Trophoblast cell (in vitro differentiated cells and primary cell): ENCODE data around the gene CD226.

Source experiments
- DNase-seq, 2 donors: peaks; one replicate each; pipeline ENCODE4 v3.0.0-alpha.2; 2016
- H2AFZ ChIP-seq: 2 replicates; pipeline ENCODE4 v1.6.1; 2013; ENCODE audit warnings: low read length, moderate library complexity, mild to moderate bottlenecking; ENCODE audit not compliant: insufficient read depth, poor library complexity
- H2AK5ac ChIP-seq: 2 replicates; pipeline ENCODE4 v1.6.1; 2013; ENCODE audit warnings: mild to moderate bottlenecking, low read length
- H2BK120ac ChIP-seq: 2 replicates; pipeline ENCODE4 v1.6.1; 2013; ENCODE audit warnings: low read length, mild to moderate bottlenecking, moderate library complexity; ENCODE audit not compliant: insufficient read depth, poor library complexity
- H2BK12ac ChIP-seq: 2 replicates; pipeline ENCODE4 v1.6.1; 2013; ENCODE audit warnings: mild to moderate bottlenecking, low read length, moderate library complexity
- H2BK5ac ChIP-seq: 2 replicates; pipeline ENCODE4 v1.6.1; 2013; ENCODE audit warnings: low read length, low read depth, moderate library complexity, mild to moderate bottlenecking; ENCODE audit not compliant: poor library complexity
- H3K14ac ChIP-seq: 2 replicates; pipeline ENCODE4 v1.6.1; 2013; ENCODE audit warnings: mild to moderate bottlenecking, low read length
- H3K18ac ChIP-seq: 2 replicates; pipeline ENCODE4 v1.6.1; 2013; ENCODE audit warnings: mild to moderate bottlenecking, low read length
- H3K23ac ChIP-seq: 2 replicates; pipeline ENCODE4 v1.6.1; 2013; ENCODE audit warnings: low read length
- H3K27ac ChIP-seq: 2 replicates; pipeline ENCODE4 v1.5.1; 2013; ENCODE audit warnings: low read depth, mild to moderate bottlenecking, inconsistent platforms, low read length, moderate library complexity
- H3K27me3 ChIP-seq: 2 replicates; pipeline ENCODE4 v1.6.1; 2013; ENCODE audit warnings: inconsistent platforms, mild to moderate bottlenecking, low read length, moderate library complexity; ENCODE audit not compliant: insufficient read depth
- H3K36me3 ChIP-seq, 2 experiments: 1 replicate in 1 of 2; 2 replicates in 1 of 2; pipeline ENCODE4 v1.6.1; 2013; ENCODE audit warnings: low read length in 2 of 2, mild to moderate bottlenecking in 2 of 2, moderate library complexity in 1 of 2; ENCODE audit not compliant: insufficient read depth in 2 of 2, control insufficient read depth in 1 of 2
- H3K4ac ChIP-seq: 2 replicates; pipeline ENCODE4 v1.6.1; 2013; ENCODE audit warnings: low read depth, mild to moderate bottlenecking, low read length, moderate library complexity
- H3K4me1 ChIP-seq, 2 experiments: 1 replicate in 1 of 2; 2 replicates in 1 of 2; pipeline ENCODE4 v1.6.1; 2013; ENCODE audit warnings: low read length in 2 of 2, mild to moderate bottlenecking in 2 of 2, moderate library complexity in 1 of 2; ENCODE audit not compliant: insufficient read depth in 2 of 2, control insufficient read depth in 1 of 2
- H3K4me2 ChIP-seq: 2 replicates; pipeline ENCODE4 v1.6.1; 2013; ENCODE audit warnings: inconsistent platforms, mild to moderate bottlenecking, low read length, moderate library complexity
- H3K4me3 ChIP-seq: 2 replicates; pipeline ENCODE4 v1.5.1; 2013; ENCODE audit warnings: mild to moderate bottlenecking, low read depth, low read length, inconsistent platforms
- H3K79me1 ChIP-seq: one replicate; pipeline ENCODE4 v1.6.1; 2013; ENCODE audit warnings: low read length
- H3K79me2 ChIP-seq: 2 replicates; pipeline ENCODE4 v1.6.1; 2013; ENCODE audit warnings: low read length, mild to moderate bottlenecking; ENCODE audit not compliant: control insufficient read depth, insufficient read depth, poor library complexity
- H3K9ac ChIP-seq: 2 replicates; pipeline ENCODE4 v1.6.1; 2013; ENCODE audit warnings: mild to moderate bottlenecking, low read length
- H3K9me3 ChIP-seq: 2 replicates; pipeline ENCODE4 v1.6.1; 2013; ENCODE audit warnings: low read depth, mild to moderate bottlenecking, control low read depth, inconsistent platforms, low read length; ENCODE audit not compliant: insufficient read depth
- H4K12ac ChIP-seq: 2 replicates; pipeline ENCODE4 v1.6.1; 2013; ENCODE audit warnings: low read depth, mild to moderate bottlenecking, low read length, moderate library complexity
- H4K8ac ChIP-seq: 2 replicates; pipeline ENCODE4 v1.6.1; 2013; ENCODE audit warnings: low read depth, mild to moderate bottlenecking, low read length, moderate library complexity
- H4K91ac ChIP-seq: one replicate; pipeline ENCODE4 v1.6.1; 2013; ENCODE audit warnings: low read depth, mild to moderate bottlenecking, low read length, moderate library complexity
- WGBS: extraction: QIAGEN DNeasy Blood & Tissue Kit; methylation state at CpG from one replicate; pipeline ENCODE4 v1.1.7; 2013; ENCODE audit warnings: missing lambda C conversion rate; ENCODE audit not compliant: insufficient read length, insufficient coverage; ENCODE audit errors: extremely low coverage; 5-methylcytosine and 5-hydroxymethylcytosine counted together

The CD226 gene

DNA sequence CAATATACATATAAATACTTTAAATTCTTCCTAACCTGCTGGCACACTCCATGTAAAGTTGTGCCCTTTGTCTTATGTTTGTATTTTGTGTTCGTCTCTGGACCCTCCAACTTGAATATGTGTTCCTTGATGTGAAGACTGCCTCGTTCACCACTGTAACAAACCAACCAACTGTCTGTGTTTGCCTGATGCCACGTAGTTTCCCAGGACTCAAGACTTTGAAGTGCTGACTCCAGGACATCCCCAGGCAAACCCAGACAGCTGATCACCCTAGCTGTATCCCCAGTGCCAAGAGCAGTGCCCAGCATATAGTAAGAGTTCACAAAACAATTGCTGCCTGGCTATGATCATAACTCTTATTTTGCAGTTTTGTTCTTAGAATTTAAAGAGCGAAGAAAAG is 15.5 kb upstream of the CD226 start:
- no peak overlapping the region for H3K23ac ChIP-seq
- H4K91ac ChIP-seq: no peak overlapping the region
- H3K79me1 ChIP-seq: no peaks in the 10 kb centered on the region
- H3K79me2 ChIP-seq: no peaks in the 10 kb centered on the region
- H3K14ac ChIP-seq: no peak overlapping the region
- H3K4me3 ChIP-seq: no peak overlapping the region
- no peak overlapping the region for H3K4me2 ChIP-seq
- no peaks in the 10 kb centered on the region for H3K9me3 ChIP-seq
- H4K8ac ChIP-seq: no peak overlapping the region
- no peak for DNase-seq
- H4K12ac ChIP-seq: no peak overlapping the region
- H2BK12ac ChIP-seq: no peak overlapping the region
- no peaks in the 10 kb centered on the region for H3K36me3 ChIP-seq
- H2BK5ac ChIP-seq: no peak overlapping the region
- no peak overlapping the region for H2AK5ac ChIP-seq
- no peaks in the 10 kb centered on the region for H3K4me1 ChIP-seq
- H3K27me3 ChIP-seq: no peaks in the 10 kb centered on the region
- no peak overlapping the region for H2BK120ac ChIP-seq
- no peak overlapping the region for H3K4ac ChIP-seq
- no peak overlapping the region for H3K9ac ChIP-seq
- H3K18ac ChIP-seq: no peak overlapping the region
- no CpG with 5 or more reads among the region's 4 CpGs for WGBS
- H2AFZ ChIP-seq: no peak overlapping the region
- H3K27ac ChIP-seq: no peak overlapping the region

- Histone ChIP-seq H3K79me2 (no peaks in the 10 kb centered on the region), H3K4me1 (no peaks in the 10 kb centered on the region), H2AFZ (no peak overlapping the region), H3K9ac (no peak overlapping the region), H3K27ac (no peak overlapping the region), H3K14ac (no peak overlapping the region), H3K4me2 (no peak overlapping the region), H3K79me1 (no peaks in the 10 kb centered on the region), H3K27me3 (no peaks in the 10 kb centered on the region), H2BK12ac (no peak overlapping the region), H3K23ac (no peak overlapping the region), H3K4me3 (no peak overlapping the region), H2BK5ac (no peak overlapping the region), H4K12ac (no peak overlapping the region), H3K4ac (no peak overlapping the region), H4K91ac (no peak overlapping the region), H3K18ac (no peak overlapping the region), H3K36me3 (no peaks in the 10 kb centered on the region), H4K8ac (no peak overlapping the region), H2BK120ac (no peak overlapping the region), H2AK5ac (no peak overlapping the region), H3K9me3 (no peaks in the 10 kb centered on the region)
- no peak for DNase-seq
- no CpG with 5 or more reads among the region's 3 CpGs for WGBS
These were observed 14.0 kb upstream of the CD226 start for GRCh38 chr18:69961718-69962117.

GRCh38 chr18:69958422-69958821 is 10.7 kb upstream of the CD226 start:
- Histone ChIP-seq H3K9ac (no peak overlapping the region), H3K4ac (no peak overlapping the region), H3K27ac (no peak overlapping the region), H2BK5ac (no peak overlapping the region), H3K4me3 (no peak overlapping the region), H3K27me3 (no peaks in the 10 kb centered on the region), H3K4me2 (no peak overlapping the region), H2BK12ac (no peak overlapping the region), H2AFZ (no peak overlapping the region), H3K79me2 (no peaks in the 10 kb centered on the region), H4K12ac (no peak overlapping the region), H3K23ac (no peak overlapping the region), H2AK5ac (no peak overlapping the region), H3K79me1 (no peaks in the 10 kb centered on the region), H2BK120ac (no peak overlapping the region), H3K36me3 (no peaks in the 10 kb centered on the region), H4K8ac (no peak overlapping the region), H3K14ac (no peak overlapping the region), H3K18ac (no peak overlapping the region), H3K4me1 (no peaks in the 10 kb centered on the region), H3K9me3 (no peaks in the 10 kb centered on the region), H4K91ac (no peak overlapping the region)
- whole genome bisulfite sequencing: no CpG with 5 or more reads among the region's 5 CpGs
- no peak for DNase-seq

DNA sequence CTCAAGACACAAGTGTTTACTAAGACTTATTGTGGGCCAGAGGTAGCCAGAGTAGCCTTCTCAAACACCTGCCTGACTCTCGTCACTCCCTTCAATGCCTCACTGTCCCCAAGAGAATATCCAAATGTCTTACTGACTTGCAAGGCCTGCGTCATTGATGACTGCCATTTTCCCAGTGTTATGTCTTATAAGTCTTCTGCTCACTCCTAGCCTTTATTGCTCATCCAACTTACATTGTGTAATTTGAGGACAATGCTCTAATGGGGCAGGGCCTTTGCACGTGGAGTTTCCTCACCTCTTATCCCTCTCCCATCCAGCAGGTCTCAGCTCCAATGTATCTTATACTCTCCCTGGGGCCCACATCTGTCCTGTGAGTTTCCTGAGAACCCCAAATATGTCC is 10.1 kb upstream of the CD226 start:
- no peak for DNase-seq
- no peak overlapping the region for H3K4ac ChIP-seq

More for the DNA sequence above, 10.1 kb upstream of the CD226 start:
- H3K18ac ChIP-seq: no peak overlapping the region
- H2AFZ ChIP-seq: no peak overlapping the region
- no peaks in the 10 kb centered on the region for H3K79me2 ChIP-seq
- H3K23ac ChIP-seq: no peak overlapping the region
- H4K91ac ChIP-seq: no peak overlapping the region
- no peak overlapping the region for H2BK120ac ChIP-seq
- H3K4me2 ChIP-seq: no peak overlapping the region
- H3K4me3 ChIP-seq: no peak overlapping the region
- no peaks in the 10 kb centered on the region for H3K9me3 ChIP-seq
- no peak overlapping the region for H3K14ac ChIP-seq
- no peak overlapping the region for H2AK5ac ChIP-seq
- no peak overlapping the region for H3K27ac ChIP-seq
- no peak overlapping the region for H4K8ac ChIP-seq
- H4K12ac ChIP-seq: no peak overlapping the region
- WGBS: no CpG with 5 or more reads among the region's 3 CpGs
- no peaks in the 10 kb centered on the region for H3K27me3 ChIP-seq
- H3K4me1 ChIP-seq: no peaks in the 10 kb centered on the region
- H2BK5ac ChIP-seq: no peak overlapping the region
- H3K9ac ChIP-seq: no peak overlapping the region
- H2BK12ac ChIP-seq: no peak overlapping the region
- no peaks in the 10 kb centered on the region for H3K36me3 ChIP-seq
- no peaks in the 10 kb centered on the region for H3K79me1 ChIP-seq
